Sciatic nerve (tissue), 2 donors: Measurements from ENCODE around the gene VPS4B. TPM values are rescaled to one million over a fixed set of nuclear protein-coding genes. Genes with fewer than 3 reads are reported as not detected.
A peak's percentile ranks its signal among the peaks of the same experiment; 100 is the strongest.

Experiments
- ATAC-seq: fragments of 200-7000 bp; cut with Tn5 transposase; one replicate; pipeline ENCODE4 v1.9.1; 2020; ENCODE audit warnings: mild to moderate bottlenecking, moderate library complexity
- DNase-seq: peaks from one replicate; pipeline ENCODE4 v3.0.0-alpha.2; 2020; ENCODE audit warnings: low spot score
- intact Hi-C: fragments of 100-400 bp; cut with DNase I; formaldehyde crosslinking; loops from one replicate; pipeline ENCODE4 v1.14.2; 2022
- total RNA-seq: library from RNA; stranded (reverse); fragmentation: NEBNext Ultra II Directional; extraction: Animal tissue kit (Norgen Biotek cat#: 25700); gene quantifications from one replicate; pipeline ENCODE4 v1.2.1, GENCODE V29; 2021
- donor health status: DM: no; HTN: no; CAD: no.
- donor health status: DM: no; HTN: no; CAD: no.

The VPS4B gene
- total RNA-seq, 1 donor from 2014 or later, result 60.4 TPM

- intact Hi-C loops, result no loop called here
- ATAC-seq (no peak), DNase-seq (no peak)
These were observed 15.9 kb upstream of the VPS4B start for GRCh38 chr18:63438181-63438580.

- no peak for DNase-seq
- peak; percentile 89 for ATAC-seq
- intact Hi-C loops, result no loop called here
These were observed 11.1 kb upstream of the VPS4B start for GRCh38 chr18:63433334-63433866.

- intact Hi-C loops, result no loop called here
- no peak for ATAC-seq
- no peak for DNase-seq
These were observed 8.9 kb upstream of the VPS4B start for GRCh38 chr18:63431180-63431579.

GRCh38 chr18:63430526-63430925 lies 8.2 kb upstream of the VPS4B start:
- intact Hi-C loops, result no loop called here
- no peak for ATAC-seq
- DNase-seq, result no peak

- ATAC-seq (no peak), DNase-seq (no peak)
- intact Hi-C loops, result no loop called here
These were observed 5.3 kb upstream of the VPS4B start for GRCh38 chr18:63427558-63427957.

- DNase-seq (no peak), ATAC-seq (peak; percentile 65)
- intact Hi-C loops, result no loop called here
These were observed 608 bp upstream of the VPS4B start for GRCh38 chr18:63422864-63423304.

- intact Hi-C loops, result no loop called here
- DNase-seq, result no peak
- ATAC-seq, result no peak
These were observed 762 bp downstream of the VPS4B start for GRCh38 chr18:63421514-63421913.

- DNase-seq, result no peak
- ATAC-seq, result no peak
- intact Hi-C loops, result loop anchor here (10.0 kb wide), 1 partner anchor 48 kb away; the partner anchor contains the start of gene KDSR
These were observed 9.3 kb downstream of the VPS4B start for GRCh38 chr18:63412953-63413352.

- intact Hi-C loops, result loop anchor here (10.0 kb wide), 1 partner anchor 46 kb away; the partner anchor contains the start of gene KDSR
- no peak for ATAC-seq
- DNase-seq, result no peak
These were observed 11.5 kb downstream of the VPS4B start for GRCh38 chr18:63410792-63411191.

GRCh38 chr18:63409301-63409700 lies 13.0 kb downstream of the VPS4B start:
- ATAC-seq, result no peak
- intact Hi-C loops, result no loop called here
- no peak for DNase-seq

- DNase-seq (no peak), ATAC-seq (no peak)
- intact Hi-C loops, result no loop called here
These were observed 14.5 kb downstream of the VPS4B start for GRCh38 chr18:63407734-63408133.

- ATAC-seq (no peak), DNase-seq (no peak)
- intact Hi-C loops, result no loop called here
These were observed 16.3 kb downstream of the VPS4B start for GRCh38 chr18:63405986-63406385.

GRCh38 chr18:63402246-63403162 lies 19.8 kb downstream of the VPS4B start:
- intact Hi-C loops, result no loop called here
- no peak for DNase-seq
- ATAC-seq, result no peak

GRCh38 chr18:63399300-63399699 lies 23.0 kb downstream of the VPS4B start:
- DNase-seq (no peak), ATAC-seq (no peak)
- intact Hi-C loops, result no loop called here

GRCh38 chr18:63397349-63397748 lies 24.9 kb downstream of the VPS4B start:
- ATAC-seq, result no peak
- DNase-seq, result no peak
- intact Hi-C loops, result no loop called here

GRCh38 chr18:63395503-63395902 lies 26.8 kb downstream of the VPS4B start:
- intact Hi-C loops, result no loop called here
- no peak for ATAC-seq
- DNase-seq, result no peak

- no peak for DNase-seq
- no peak for ATAC-seq
- intact Hi-C loops, result no loop called here
These were observed 27.3 kb downstream of the VPS4B start for GRCh38 chr18:63394954-63395353.

- no peak for ATAC-seq
- intact Hi-C loops, result no loop called here
- DNase-seq, result no peak
These were observed 34.4 kb downstream of the VPS4B start for GRCh38 chr18:63387861-63388260.

- DNase-seq (no peak), ATAC-seq (no peak)
- intact Hi-C loops, result loop anchor here (5.0 kb wide), 1 partner anchor 939 kb away; no protein-coding TSS in a partner anchor
These were observed 39.4 kb downstream of the VPS4B start for GRCh38 chr18:63382843-63383242.

GRCh38 chr18:63379639-63379962 lies 42.7 kb downstream of the VPS4B start:
- ATAC-seq, result no peak
- no peak for DNase-seq
- intact Hi-C loops, result no loop called here
